Mesenteric fat pad (tissue), 1 donor: ENCODE measurements around the gene PMPCB. TPM values are rescaled to one million over a fixed set of nuclear protein-coding genes. Genes with fewer than 3 reads are reported as not detected.

ENCODE experiments used
- DNase-seq: peaks from one replicate; pipeline ENCODE4 v3.0.0-alpha.2; 2020; ENCODE audit warnings: low spot score
- total RNA-seq: library from RNA; stranded (reverse); fragmentation: NEBNext Ultra II Directional; extraction: Animal tissue kit (Norgen Biotek cat#: 25700); gene quantifications from one replicate; pipeline ENCODE4 v1.2.1, GENCODE V29; 2021
- donor health status: DM: yes; HTN: yes; CAD: no.

Gene PMPCB
- total RNA-seq, 1 donor from 2014 or later: 43.8 TPM

DNA sequence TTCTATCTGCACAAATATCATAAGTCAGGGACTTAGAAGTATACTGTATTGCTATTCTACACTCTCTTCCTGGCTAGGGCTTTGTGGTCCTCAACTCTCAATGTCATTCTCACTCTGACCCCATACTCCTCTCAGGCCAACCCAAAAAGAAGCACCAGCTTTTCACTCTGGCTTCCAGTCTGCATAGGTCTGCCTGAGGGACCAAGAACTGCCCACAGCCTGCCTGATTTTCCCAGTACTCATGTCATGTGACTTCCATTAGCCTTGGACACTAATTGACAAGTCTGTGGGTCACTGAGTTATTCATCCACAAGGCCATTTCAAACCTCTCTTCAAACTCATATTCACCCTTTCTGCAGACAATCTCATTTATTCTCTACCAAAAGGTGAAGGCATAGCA lies 19.8 kb downstream of the PMPCB start:
- DNase-seq: no peak

DNA sequence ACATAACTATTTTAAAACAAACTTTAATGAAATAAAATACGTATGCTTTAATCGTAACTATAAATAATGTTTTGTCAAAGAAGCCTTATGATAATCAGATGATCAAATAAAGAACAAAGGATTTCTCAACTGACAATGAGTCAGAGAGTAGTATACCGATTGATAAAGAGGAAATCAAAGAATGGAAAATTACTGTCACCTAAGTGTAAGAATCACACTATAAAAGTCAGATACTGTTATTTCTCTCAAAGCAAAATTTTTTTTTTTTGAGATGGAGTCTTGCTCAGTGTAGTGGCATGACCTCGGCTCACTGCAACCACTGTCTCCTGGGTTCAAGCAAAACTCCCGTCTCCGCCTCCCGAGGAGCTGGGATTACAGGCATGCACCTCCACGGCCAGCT lies 28.5 kb downstream of the PMPCB start:
- DNase-seq: no peak

DNA sequence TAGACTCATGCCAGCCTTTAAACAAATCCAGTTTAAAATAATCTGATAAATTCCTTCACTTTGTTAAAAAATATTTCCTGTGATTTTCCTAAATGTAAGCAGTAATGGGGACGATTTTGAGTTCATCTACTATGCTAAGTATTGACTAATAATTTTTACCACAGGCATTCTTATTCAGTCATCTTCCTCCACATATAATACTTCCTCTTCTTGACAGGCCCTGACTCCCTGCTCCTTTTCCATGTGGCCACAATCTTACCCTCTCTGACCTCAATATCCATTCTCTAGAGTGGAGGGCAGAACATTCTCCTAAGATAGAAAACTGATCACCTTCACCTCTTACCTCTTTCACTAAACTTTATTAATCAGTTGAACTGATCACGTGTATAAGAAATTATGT lies 39.5 kb downstream of the PMPCB start:
- no peak for DNase-seq

DNA sequence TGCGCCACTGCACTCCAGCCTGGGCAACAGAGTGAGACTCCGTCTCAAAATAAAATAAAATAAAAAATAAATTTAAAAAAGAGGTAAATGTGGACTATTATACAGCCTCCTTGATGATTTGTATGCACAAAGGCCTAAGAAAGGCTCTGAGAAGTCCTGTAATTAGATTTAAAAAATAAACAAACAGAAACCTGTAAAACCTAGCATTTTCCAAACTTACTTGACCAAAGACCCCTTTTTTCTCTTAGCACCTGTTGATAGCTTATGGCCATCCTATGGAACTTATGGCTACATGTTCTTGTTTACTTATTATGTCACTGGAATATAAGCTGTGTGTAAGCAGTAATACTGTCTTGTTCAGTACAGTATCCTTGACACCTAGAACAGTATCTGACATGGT lies 41.6 kb downstream of the PMPCB start:
- no peak for DNase-seq

DNA sequence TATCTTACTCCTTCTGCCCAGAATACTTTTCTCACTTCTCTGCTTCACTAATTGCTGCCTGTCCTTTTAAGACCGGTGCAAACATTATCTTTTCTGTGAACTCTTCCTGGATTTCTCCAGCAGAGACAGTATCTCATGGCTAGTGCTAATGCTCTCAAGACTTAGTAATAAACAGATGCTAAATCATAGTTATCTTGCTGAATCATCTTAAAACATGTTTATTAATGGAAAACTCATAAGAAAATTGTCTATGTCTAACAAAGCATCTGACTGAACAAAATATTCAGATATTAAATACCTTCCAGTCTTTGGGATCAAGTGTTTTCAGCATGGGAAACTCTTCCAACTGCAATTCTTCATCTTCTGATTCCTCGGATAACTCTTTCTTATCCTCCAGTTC lies 44.2 kb downstream of the PMPCB start:
- DNase-seq: no peak

DNA sequence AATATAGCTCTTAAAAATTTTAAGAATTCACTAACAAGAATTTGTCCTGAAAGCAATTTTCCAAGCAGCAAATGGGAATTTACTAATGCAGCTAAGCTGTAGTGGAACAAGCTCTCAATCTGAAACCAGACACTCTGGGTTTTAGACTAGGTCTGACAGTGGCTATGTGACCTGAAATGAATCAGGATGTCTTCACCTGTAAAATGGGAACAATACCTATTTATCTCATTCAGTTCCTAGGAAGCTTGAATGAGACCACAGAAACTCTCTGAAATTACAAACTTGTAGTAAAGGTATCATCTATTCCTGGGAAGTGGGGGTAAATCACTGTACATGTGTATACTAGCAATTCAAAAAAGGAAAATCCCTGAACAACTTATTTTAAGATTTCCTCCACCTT lies 46.1 kb downstream of the PMPCB start:
- no peak for DNase-seq

DNA sequence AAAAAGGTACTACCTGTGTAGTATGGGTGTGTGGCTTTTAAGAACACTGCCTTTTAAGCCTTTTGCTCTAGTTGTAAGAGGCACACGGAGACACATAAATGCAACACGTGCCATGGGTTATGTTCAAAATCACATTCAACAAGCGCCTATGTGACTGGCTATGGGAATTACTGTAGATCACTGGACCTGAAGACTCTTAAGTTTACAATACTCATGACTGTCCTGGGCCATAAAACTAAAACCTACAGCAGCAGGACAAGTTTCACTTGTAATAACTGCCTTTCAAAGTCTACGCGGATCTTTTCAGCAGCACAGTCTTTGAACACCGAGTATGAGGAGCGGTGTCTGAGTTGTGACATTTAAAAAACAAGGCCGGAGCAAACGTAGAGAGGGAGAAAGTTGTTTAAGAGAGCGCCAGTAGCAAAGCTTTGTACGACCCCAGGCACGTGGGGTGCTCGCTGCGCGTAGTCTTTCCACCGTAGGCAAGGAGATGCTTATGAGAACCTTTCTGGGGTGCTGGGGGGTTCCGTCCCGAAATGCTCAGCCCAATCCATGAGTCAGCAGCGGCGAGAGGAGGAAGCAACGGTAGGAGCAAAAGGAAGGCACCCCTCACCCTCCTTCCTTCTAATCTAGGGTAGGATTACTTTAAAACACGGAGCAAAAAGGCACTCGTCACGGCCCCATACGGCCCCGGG lies 46.7 kb downstream of the PMPCB start:
- no peak for DNase-seq

DNA sequence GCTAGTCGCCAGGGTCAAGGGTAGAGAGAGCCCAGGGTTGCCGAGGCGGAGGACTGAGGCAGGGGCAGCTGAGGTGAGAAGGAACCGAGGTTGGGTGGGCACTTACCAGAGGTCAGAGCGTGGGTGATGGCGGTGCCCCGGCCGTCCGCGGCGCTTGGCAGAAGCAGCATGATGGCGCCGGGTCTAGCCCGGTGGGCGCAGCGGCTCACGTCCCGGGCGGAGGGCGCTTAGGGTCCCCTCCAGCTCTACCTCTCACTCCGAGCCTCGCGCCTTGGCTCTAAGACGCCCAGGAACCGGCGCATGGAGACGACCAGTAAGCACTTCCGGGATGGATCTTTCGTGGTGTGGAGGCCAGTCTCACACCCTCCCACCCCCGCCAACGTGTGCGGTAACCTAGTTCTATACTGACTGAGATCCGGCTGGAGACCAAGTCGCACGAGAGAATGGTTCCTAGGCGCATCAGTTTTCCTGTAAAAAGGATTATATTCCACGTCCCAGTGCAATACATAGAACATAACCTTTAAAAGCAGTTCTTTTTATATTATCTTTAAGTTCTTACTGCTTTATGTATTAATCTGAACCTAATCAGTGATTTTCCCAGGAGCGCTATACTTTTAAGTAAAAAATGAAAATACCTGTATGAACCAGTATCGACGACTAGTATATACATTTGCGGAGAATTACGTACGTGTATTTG lies 47.4 kb downstream of the PMPCB start, which contains the start of gene DNAJC2:
DNAJC2 (minus strand) TSS at position 315 of the 697 bp plus-strand sequence; CDS start at position 170, 145 bp downstream.
- no peak for DNase-seq

DNA sequence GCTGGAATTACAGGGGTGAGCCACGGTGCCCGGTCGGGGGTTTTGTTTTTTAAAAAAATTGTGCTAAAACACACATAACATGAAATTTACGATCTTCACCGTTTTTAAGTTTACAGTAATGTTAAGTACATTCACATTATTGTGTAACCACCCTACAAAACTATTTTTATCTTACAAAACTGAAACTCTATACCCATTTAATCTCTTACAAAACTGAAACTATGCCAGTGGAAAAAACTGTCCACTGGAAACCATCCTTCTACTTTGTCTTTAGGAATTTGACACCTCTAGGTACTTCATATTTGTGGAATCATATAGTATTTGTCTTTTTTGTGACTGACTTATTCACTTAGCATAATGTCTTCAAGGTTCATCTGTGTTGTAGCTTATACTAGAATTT lies 49.2 kb downstream of the PMPCB start:
- no peak for DNase-seq

DNA sequence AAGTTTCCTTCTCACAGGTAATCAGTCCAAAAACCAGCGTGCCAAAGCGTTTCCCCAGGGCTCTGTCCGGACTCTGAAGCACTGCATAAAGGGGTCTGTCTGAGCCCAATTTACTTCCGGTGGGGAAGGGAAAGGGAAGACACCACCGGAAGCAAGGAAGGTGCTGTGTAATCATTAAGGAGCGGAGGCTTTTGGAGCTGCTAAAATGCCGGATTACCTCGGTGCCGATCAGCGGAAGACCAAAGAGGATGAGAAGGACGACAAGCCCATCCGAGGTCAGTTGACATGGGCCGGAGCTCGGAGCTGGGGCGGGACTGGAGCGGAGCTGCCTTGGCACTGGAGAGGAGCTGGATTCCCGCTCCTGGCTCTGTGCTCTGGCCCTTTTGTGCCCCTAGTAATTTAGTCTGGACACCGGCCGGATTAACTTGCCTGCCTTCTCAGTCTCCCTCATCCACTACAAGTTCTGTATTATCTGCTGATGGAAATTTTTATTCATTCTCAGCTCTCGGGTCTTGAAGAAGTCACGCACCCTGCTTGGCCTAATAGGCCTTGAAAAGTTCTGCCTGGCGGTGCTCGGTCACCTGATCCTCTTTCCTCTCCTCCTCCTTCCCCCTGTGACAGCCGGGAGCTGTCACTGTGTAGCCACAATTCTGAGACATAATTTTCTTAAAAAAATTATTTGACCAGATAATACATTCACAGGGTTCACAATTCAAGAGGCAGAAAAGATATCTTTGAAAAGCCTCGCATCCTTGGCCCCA lies 50.5 kb downstream of the PMPCB start, which contains the start of gene PSMC2:
PSMC2 (plus strand) TSS at position 137 of the 761 bp plus-strand sequence; CDS start at position 206, 69 bp downstream.
- no peak for DNase-seq

DNA sequence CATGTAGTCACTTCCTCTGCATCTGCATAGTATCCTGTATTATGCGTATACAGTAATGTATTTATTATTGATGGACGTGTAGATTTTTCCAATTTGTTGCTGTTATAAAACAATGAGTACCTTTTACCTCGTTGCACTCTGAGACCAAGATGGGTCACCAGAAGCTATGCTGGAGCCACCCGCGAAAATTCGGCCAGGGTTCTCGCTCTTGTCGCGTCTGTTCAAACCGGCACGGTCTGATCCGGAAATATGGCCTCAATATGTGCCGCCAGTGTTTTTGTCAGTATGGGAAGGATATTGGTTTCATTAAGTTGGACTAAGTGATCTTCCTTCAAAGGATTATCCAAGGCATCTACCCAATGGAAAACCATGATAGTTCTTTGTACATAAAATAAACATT lies 51.2 kb downstream of the PMPCB start:
- no peak for DNase-seq

DNA sequence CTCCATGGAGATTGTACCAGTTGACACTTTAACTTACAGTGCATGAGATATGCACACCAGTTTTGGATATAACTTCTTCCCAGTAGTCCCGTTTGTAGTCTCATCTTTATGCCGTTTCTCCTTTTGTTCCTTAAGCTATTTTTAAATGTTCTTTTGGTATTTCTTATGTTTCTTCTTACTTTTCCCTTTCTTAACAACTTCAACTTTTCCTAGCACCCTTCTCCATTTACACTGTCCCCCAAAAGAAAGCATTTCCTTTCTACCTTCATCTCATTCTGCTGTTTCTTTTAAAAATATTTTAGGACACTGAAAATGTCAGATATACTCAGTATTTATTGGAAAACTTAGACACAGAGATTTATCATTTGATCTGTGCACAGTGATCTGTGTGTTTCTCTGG lies 51.7 kb downstream of the PMPCB start:
- no peak for DNase-seq

DNA sequence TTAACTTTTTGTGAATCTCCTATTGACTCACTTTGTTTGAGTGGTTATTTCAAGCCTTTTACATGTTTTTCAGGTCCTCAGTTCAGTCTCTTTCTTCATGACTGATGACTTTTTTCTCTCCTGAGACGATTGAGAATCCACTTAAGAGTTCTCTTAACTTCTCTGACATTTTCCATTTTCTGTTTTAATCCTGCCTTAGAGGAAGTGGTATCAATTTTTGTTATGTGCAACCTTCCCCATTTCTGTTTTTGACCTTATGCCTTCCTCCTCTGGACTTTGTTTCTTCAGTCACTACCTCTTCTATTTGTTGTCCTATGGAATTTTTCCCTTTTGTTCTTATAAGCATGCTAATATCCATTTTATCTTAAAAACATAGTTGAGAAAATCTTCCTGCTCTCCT lies 52.6 kb downstream of the PMPCB start:
- DNase-seq: no peak

Other genes starting within 250 kb of the PMPCB start
- gene FBXL13, start 222.6 kb upstream of the PMPCB start, total RNA-seq: 0.55 TPM
- 34.2 TPM for gene ARMC10, start 222.3 kb upstream of the PMPCB start, total RNA-seq
- 4.6 TPM for gene NAPEPLD, start 148.3 kb upstream of the PMPCB start, total RNA-seq
- 27.9 TPM for gene DNAJC2, start 47.3 kb downstream of the PMPCB start, total RNA-seq
- 127 TPM for gene PSMC2, start 50.2 kb downstream of the PMPCB start, total RNA-seq
- 0.19 TPM for gene SLC26A5, start 148.8 kb downstream of the PMPCB start, total RNA-seq